Measurements from ENCODE around the gene VILL.
"Not testable (repeated sequence)": the region's sequence is repeated elsewhere in the genome, so short reads cannot be mapped to it uniquely, and the experiment has no call there.

VILL gene

GRCh38 chr3:38039899-38040261 lies 49.3 kb downstream of the VILL start:
- peak in 1 of 3 experiments; percentile 28 for DNase-seq

GRCh38 chr3:38040401-38040800 lies 49.8 kb downstream of the VILL start:
- DNase-seq = no peak

- DNase-seq = no peak
Measured at GRCh38 chr3:38043486-38043885, 52.9 kb downstream of the VILL start.

- no peak for DNase-seq
Measured at GRCh38 chr3:38046027-38046426, 55.4 kb downstream of the VILL start.

GRCh38 chr3:38046821-38047220 lies 56.2 kb downstream of the VILL start:
- DNase-seq = no peak

GRCh38 chr3:38047896-38048295 lies 57.3 kb downstream of the VILL start:
- DNase-seq = no peak

GRCh38 chr3:38049358-38050126 lies 59.0 kb downstream of the VILL start:
- no peak for DNase-seq

GRCh38 chr3:38051131-38051530 lies 60.5 kb downstream of the VILL start:
- DNase-seq = no peak

GRCh38 chr3:38053286-38053685 lies 62.7 kb downstream of the VILL start:
- DNase-seq = not testable (repeated sequence)

GRCh38 chr3:38053813-38054498 lies 63.4 kb downstream of the VILL start:
- not testable (repeated sequence) for DNase-seq

- no peak for DNase-seq
Measured at GRCh38 chr3:38054499-38055001, 64.0 kb downstream of the VILL start.

All from NCI-H1417 (cell line).